ENCODE data around the gene KIF18B. TPM values are rescaled to one million over a fixed set of nuclear protein-coding genes. Genes with fewer than 3 reads are reported as not detected.

The KIF18B gene
- total RNA-seq, result 10 to 100 TPM in 1 of 2 donors, 1 to 10 TPM in 1; 5.7 to 45.5 TPM

GRCh38 chr17:44947461-44948314 lies at the start of gene KIF18B:
Gene KIF18B, minus strand, starts transcription at chr17:44947773. Its CDS starts 11,429 bp downstream, at chr17:44936344.
- H3K27ac ChIP-seq, result no peak within 1 kb of the TSS
- no peaks in the 10 kb centered on the region for H3K36me3 ChIP-seq
- no peak for TF ChIP-seq CTCF (IDR thresholded peaks at IDR 0.05)
- H3K4me1 ChIP-seq, result no peaks in the 10 kb centered on the region
- intact Hi-C loops (cut with DNase I), result no loop called here
- peak within 1 kb of the TSS; percentile 67 to 76 for H3K9ac ChIP-seq (ENCODE audit: low read depth in 2 of 2, low read length in 2 of 2)
- no peaks in the 10 kb centered on the region for H3K27me3 ChIP-seq
- no peaks in the 10 kb centered on the region for H3K9me3 ChIP-seq
- DNase-seq, result peak; percentile 95
- H3K4me3 ChIP-seq, result peak within 1 kb of the TSS; percentile 78

- Histone ChIP-seq H3K36me3 (no peaks in the 10 kb centered on the region), H3K9ac (ENCODE audit: low read depth in 2 of 2, low read length in 2 of 2) (no peak overlapping the region), H3K27me3 (no peaks in the 10 kb centered on the region), H3K4me1 (no peaks in the 10 kb centered on the region), H3K9me3 (no peaks in the 10 kb centered on the region), H3K4me3 (no peak overlapping the region), H3K27ac (no peak overlapping the region)
- intact Hi-C loops (cut with DNase I), result no loop called here
- no peak for TF ChIP-seq CTCF (IDR thresholded peaks at IDR 0.05)
- no peak for DNase-seq
Observed at GRCh38 chr17:44996304-44996703, 48.7 kb upstream of the KIF18B start.

- intact Hi-C loops (cut with DNase I), result no loop called here
Observed at GRCh38 chr17:44995436-44996001, 47.9 kb upstream of the KIF18B start.

GRCh38 chr17:44992242-44992939 lies 44.8 kb upstream of the KIF18B start:
- no peak for TF ChIP-seq CTCF (IDR thresholded peaks at IDR 0.05)
- H3K4me1 ChIP-seq, result no peaks in the 10 kb centered on the region
- no peak overlapping the region for H3K4me3 ChIP-seq
- intact Hi-C loops (cut with DNase I), result no loop called here
- H3K9me3 ChIP-seq, result no peaks in the 10 kb centered on the region
- no peak overlapping the region for H3K9ac ChIP-seq (ENCODE audit: low read depth in 2 of 2, low read length in 2 of 2)
- no peak overlapping the region for H3K27ac ChIP-seq
- peaks cover 5% of the 10 kb centered on the region for H3K27me3 ChIP-seq
- DNase-seq, result no peak
- no peaks in the 10 kb centered on the region for H3K36me3 ChIP-seq

More at GRCh38 chr17:44995436-44996001, 47.9 kb upstream of the KIF18B start:
- Histone ChIP-seq H3K4me1 (no peaks in the 10 kb centered on the region), H3K36me3 (no peaks in the 10 kb centered on the region), H3K27me3 (no peaks in the 10 kb centered on the region), H3K27ac (no peak overlapping the region), H3K4me3 (no peak overlapping the region), H3K9me3 (no peaks in the 10 kb centered on the region), H3K9ac (ENCODE audit: low read depth in 2 of 2, low read length in 2 of 2) (no peak overlapping the region)
- DNase-seq, result no peak
- TF ChIP-seq CTCF (IDR thresholded peaks at IDR 0.05), result no peak

- Histone ChIP-seq H3K4me3 (no peak overlapping the region), H3K27ac (no peak overlapping the region), H3K36me3 (no peaks in the 10 kb centered on the region), H3K9ac (ENCODE audit: low read depth in 2 of 2, low read length in 2 of 2) (no peak overlapping the region), H3K9me3 (no peaks in the 10 kb centered on the region), H3K4me1 (no peaks in the 10 kb centered on the region), H3K27me3 (peaks cover 5% of the 10 kb centered on the region)
- intact Hi-C loops (cut with DNase I), result no loop called here
- no peak for TF ChIP-seq CTCF (IDR thresholded peaks at IDR 0.05)
- no peak for DNase-seq
Observed at GRCh38 chr17:44990994-44991393, 43.4 kb upstream of the KIF18B start.

Measured in colonic mucosa (tissue), 4 donors.